Upper lobe of right lung (tissue), 1 donor: ENCODE measurements around the gene SH2D5. TPM values are rescaled to one million over a fixed set of nuclear protein-coding genes. Genes with fewer than 3 reads are reported as not detected.

Source experiments
- ATAC-seq: fragments of 200-7000 bp; cut with Tn5 transposase; one replicate; pipeline ENCODE4 v1.9.1; 2020; ENCODE audit warnings: mild to moderate bottlenecking, moderate library complexity
- DNase-seq: peaks from one replicate; pipeline ENCODE4 v3.0.0-alpha.2; 2020
- H3K27ac ChIP-seq: fragments of 200-600 bp; one replicate; pipeline ENCODE4 v1.8.0; 2022
- H3K27me3 ChIP-seq: fragments of 200-600 bp; one replicate; pipeline ENCODE4 v1.8.0; 2022; ENCODE audit warnings: mild to moderate bottlenecking
- H3K36me3 ChIP-seq: fragments of 200-600 bp; one replicate; pipeline ENCODE4 v1.8.0; 2022
- H3K4me1 ChIP-seq: fragments of 200-600 bp; one replicate; pipeline ENCODE4 v1.8.0; 2022
- H3K4me3 ChIP-seq: fragments of 200-600 bp; one replicate; pipeline ENCODE4 v1.8.0; 2022; ENCODE audit warnings: mild to moderate bottlenecking
- H3K9me3 ChIP-seq: fragments of 200-600 bp; one replicate; pipeline ENCODE4 v1.8.0; 2022
- intact Hi-C: fragments of 100-400 bp; cut with DNase I; formaldehyde crosslinking; loops from one replicate; pipeline ENCODE4 v1.11.0; 2022
- total RNA-seq: library from RNA; stranded (reverse); fragmentation: NEBNext Ultra II Directional; extraction: Animal tissue kit (Norgen Biotek cat#: 25700); gene quantifications from one replicate; pipeline ENCODE4 v1.2.1, GENCODE V29; 2021
- TF ChIP-seq, protein P1 (sequence below): fragments of 200-600 bp; IDR thresholded peaks from one replicate; pipeline ENCODE4 v1.8.0; 2022; ENCODE audit warnings: antibody characterized with exemption
- donor health status: DM: no; HTN: yes; CAD: no; lungs with severe emphysema.

The SH2D5 gene
- total RNA-seq, 1 donor from 2014 or later, result 0.52 TPM

DNA sequence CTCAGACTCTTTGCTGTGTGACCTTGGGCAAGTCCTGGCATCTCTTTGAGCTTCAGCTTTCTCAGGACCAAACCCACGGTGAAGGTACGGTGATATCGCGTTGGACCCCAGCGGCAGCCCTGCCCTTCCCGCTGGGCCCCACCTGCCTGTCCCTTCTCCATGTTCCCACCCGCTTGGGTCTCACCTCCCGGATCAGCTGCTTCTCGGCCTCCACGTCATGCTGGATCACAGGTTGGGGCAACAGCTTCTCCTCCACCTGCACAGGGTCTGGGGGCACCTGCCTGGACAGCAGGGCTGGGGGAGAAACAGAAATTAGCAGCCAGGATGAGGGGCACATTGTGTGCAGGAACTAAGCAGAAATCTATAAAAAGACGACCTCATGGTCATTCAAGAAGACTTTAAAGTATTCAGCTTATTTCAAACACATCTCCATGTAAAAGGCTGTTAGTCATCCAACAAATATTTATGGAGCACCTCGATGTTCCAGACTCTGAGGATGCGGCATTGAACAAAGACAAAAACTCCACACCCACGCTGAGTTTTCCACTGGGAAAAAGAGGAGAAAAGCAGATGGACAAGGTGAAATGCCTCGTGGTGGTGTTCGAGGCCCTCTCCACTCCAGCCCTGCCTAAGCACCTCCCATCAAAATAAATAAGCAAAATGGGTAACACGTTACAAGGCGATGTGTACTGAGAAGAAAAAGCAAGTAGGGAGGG is 34.1 kb downstream of the SH2D5 start:
- no peaks in the 10 kb centered on the region for H3K9me3 ChIP-seq
- intact Hi-C loops, result no loop called here
- no peak overlapping the region for H3K27ac ChIP-seq
- H3K27me3 ChIP-seq, result no peaks in the 10 kb centered on the region
- no peaks in the 10 kb centered on the region for H3K36me3 ChIP-seq
- H3K4me1 ChIP-seq, result peaks cover 3% of the 10 kb centered on the region
- ATAC-seq, result no peak
- no peak for DNase-seq
- H3K4me3 ChIP-seq, result no peak overlapping the region
- TF ChIP-seq, protein P1, sequence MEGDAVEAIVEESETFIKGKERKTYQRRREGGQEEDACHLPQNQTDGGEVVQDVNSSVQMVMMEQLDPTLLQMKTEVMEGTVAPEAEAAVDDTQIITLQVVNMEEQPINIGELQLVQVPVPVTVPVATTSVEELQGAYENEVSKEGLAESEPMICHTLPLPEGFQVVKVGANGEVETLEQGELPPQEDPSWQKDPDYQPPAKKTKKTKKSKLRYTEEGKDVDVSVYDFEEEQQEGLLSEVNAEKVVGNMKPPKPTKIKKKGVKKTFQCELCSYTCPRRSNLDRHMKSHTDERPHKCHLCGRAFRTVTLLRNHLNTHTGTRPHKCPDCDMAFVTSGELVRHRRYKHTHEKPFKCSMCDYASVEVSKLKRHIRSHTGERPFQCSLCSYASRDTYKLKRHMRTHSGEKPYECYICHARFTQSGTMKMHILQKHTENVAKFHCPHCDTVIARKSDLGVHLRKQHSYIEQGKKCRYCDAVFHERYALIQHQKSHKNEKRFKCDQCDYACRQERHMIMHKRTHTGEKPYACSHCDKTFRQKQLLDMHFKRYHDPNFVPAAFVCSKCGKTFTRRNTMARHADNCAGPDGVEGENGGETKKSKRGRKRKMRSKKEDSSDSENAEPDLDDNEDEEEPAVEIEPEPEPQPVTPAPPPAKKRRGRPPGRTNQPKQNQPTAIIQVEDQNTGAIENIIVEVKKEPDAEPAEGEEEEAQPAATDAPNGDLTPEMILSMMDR, result no peak

DNA sequence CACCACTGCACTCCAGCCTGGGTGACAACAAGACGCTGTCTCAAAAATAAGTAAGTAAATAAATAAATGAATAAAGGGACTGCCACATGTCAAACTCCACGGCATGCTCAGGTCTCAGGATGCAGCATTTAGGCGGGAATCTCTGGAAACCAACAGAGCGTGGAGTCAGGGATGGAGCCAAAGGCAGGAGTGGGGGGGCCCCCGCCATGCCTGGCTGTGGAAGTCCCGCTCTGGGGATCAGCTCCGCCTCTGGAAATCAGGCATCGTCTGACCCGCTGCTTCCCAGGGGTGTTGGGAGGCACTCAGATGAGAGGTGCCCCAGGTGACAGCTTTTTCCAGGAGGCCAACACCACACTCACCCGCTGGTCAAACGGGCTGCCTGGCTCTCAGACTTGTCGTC is 34.9 kb downstream of the SH2D5 start:
- no peak for DNase-seq
- no peak for ATAC-seq
- no peaks in the 10 kb centered on the region for H3K27me3 ChIP-seq
- H3K36me3 ChIP-seq, result no peaks in the 10 kb centered on the region
- no peak overlapping the region for H3K27ac ChIP-seq
- intact Hi-C loops, result no loop called here
- H3K9me3 ChIP-seq, result no peaks in the 10 kb centered on the region
- peaks cover 3% of the 10 kb centered on the region for H3K4me1 ChIP-seq
- TF ChIP-seq, protein P1, result no peak
- no peak overlapping the region for H3K4me3 ChIP-seq

DNA sequence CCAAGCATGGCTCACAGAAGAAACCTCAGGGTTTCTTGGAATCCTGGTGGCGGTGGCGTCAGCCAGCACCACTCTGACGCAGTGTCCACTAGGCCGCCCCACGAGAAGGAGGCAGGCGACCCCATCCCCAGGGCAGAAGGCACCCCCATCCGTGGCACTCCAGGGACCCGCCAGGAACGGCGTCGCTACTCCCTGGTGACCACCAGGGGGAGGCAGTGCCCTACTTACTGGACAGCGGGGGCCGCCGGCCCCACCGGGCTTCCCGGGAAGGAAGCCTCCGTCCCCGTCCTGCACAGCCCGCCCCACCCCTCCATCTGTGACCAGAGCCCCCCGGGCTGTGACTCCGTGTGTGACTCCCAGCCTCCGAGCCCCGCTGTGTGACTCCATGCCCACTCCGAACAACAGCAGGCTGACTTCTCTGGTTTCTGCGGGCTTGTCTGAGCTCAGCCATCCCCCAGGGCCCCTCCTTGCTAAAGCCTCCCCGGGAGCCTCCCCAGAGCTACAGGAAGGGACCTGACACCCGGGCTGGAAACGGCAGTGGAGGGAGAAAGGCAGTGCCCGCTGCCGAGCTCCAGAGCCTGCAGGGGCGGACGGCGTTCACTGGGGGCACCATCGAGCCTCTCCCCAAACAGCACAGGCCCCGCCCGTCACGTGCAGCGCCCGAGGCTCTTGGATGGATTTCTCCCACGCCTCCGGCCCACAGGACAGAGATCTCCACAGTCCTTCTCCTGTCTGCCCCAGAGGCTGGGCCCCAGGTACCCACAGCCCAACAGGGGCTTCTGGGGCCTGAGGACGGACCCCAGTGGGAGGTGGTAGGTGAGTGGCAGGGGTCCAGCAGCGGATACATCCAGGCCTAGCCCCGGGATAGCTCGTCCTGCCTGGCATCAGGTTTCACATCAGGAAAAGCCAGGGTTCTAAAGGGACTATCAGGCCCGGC is 35.8 kb downstream of the SH2D5 start:
- no peaks in the 10 kb centered on the region for H3K36me3 ChIP-seq
- ATAC-seq, result peak; percentile 94
- H3K4me1 ChIP-seq, result peaks cover 3% of the 10 kb centered on the region
- intact Hi-C loops, result no loop called here
- H3K9me3 ChIP-seq, result no peaks in the 10 kb centered on the region
- no peaks in the 10 kb centered on the region for H3K27me3 ChIP-seq
- peak; percentile 92 for DNase-seq
- H3K27ac ChIP-seq, result peak overlapping the region; percentile 76
- H3K4me3 ChIP-seq, result peak overlapping the region; percentile 55
- TF ChIP-seq, protein P1, result peak; percentile 88

- TF ChIP-seq, protein P1, result no peak
- intact Hi-C loops, result no loop called here
- H3K4me1 ChIP-seq, result peaks cover 3% of the 10 kb centered on the region
These were observed 37.0 kb downstream of the SH2D5 start for GRCh38 chr1:20695515-20695914.

DNA sequence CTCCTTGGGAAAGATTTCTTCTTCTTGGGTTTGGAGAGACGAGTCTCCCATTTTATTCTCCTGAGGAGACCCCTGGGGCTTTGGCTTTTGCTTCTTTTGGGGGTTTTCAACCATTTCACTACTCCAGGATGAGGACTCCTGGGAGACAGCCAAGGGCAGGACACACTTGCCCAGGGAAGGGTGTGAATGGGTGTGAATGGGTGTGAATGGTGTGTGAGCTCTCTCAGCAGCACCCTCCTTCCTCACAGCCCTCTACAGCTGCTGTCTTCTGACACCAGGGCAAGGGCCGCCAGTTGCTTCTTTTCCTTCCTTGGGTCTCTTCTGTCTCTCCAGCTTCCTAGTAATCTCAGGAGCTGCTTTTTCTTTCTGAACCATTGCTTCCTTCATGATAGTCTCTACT is 38.9 kb downstream of the SH2D5 start:
- Histone ChIP-seq H3K36me3 (no peaks in the 10 kb centered on the region), H3K9me3 (no peaks in the 10 kb centered on the region), H3K4me1 (peaks cover 3% of the 10 kb centered on the region), H3K4me3 (no peak overlapping the region), H3K27ac (no peak overlapping the region), H3K27me3 (no peaks in the 10 kb centered on the region)
- ATAC-seq (no peak), DNase-seq (no peak)
- intact Hi-C loops, result no loop called here
- TF ChIP-seq, protein P1, result no peak

More at GRCh38 chr1:20695515-20695914, 37.0 kb downstream of the SH2D5 start:
- Histone ChIP-seq H3K27ac (no peak overlapping the region), H3K4me3 (no peak overlapping the region), H3K9me3 (no peaks in the 10 kb centered on the region), H3K27me3 (no peaks in the 10 kb centered on the region), H3K36me3 (no peaks in the 10 kb centered on the region)
- no peak for ATAC-seq
- DNase-seq, result no peak
